Suprapubic skin (tissue), 4 donors: ENCODE results near the gene MIA2. TPM values are rescaled to one million over a fixed set of nuclear protein-coding genes. Genes with fewer than 3 reads are reported as not detected.
"Not testable (repeated sequence)": the region's sequence is repeated elsewhere in the genome, so short reads cannot be mapped to it uniquely, and the experiment has no call there.

Source experiments
- DNase-seq, 2 donors: peaks; one replicate each; pipeline ENCODE4 v3.0.0-alpha.2; 2019; ENCODE audit warnings: low spot score in 2 of 2
- H3K27ac ChIP-seq: fragments of 200-600 bp; sonication (generic); one replicate; pipeline ENCODE4 v1.5.1; 2019
- H3K27me3 ChIP-seq: fragments of 200-600 bp; sonication (generic); one replicate; pipeline ENCODE4 v1.5.1; 2019
- H3K36me3 ChIP-seq: fragments of 200-600 bp; sonication (generic); one replicate; pipeline ENCODE4 v1.5.1; 2019
- H3K4me1 ChIP-seq: fragments of 200-600 bp; sonication (generic); one replicate; pipeline ENCODE4 v1.5.1; 2019
- H3K4me3 ChIP-seq: fragments of 200-600 bp; sonication (generic); one replicate; pipeline ENCODE4 v1.5.1; 2019; ENCODE audit warnings: mild to moderate bottlenecking
- H3K9me3 ChIP-seq: fragments of 200-600 bp; sonication (generic); one replicate; pipeline ENCODE4 v1.5.1; 2019
- EP300 ChIP-seq: sonication (generic); formaldehyde crosslinking; IDR thresholded peaks from one replicate; pipeline ENCODE4 v1.6.1; 2017; ENCODE audit warnings: antibody characterized with exemption
- POLR2A ChIP-seq, 2 donors: fragments of 450-650 bp; IDR thresholded peaks; one replicate each; pipeline ENCODE4 v1.6.1; 2017; ENCODE audit warnings: antibody characterized with exemption in 2 of 2, mild to moderate bottlenecking in 2 of 2, moderate library complexity in 2 of 2
- POLR2AphosphoS5 ChIP-seq, 3 donors: sonication (generic); formaldehyde crosslinking; IDR thresholded peaks; one replicate each; pipeline ENCODE4 v1.6.1; 2017; ENCODE audit warnings: antibody characterized with exemption in 3 of 3
- WGBS: methylation state at CpG from one replicate; pipeline ENCODE4 v1.1.5; 2018; 5-methylcytosine and 5-hydroxymethylcytosine counted together
- total RNA-seq, 4 donors: library from RNA; depleted of rRNA; stranded (reverse); fragments of >200 nt; gene quantifications; one replicate each; pipeline ENCODE4 v1.1.0, GENCODE V29; 2016
- TF ChIP-seq, protein P1 (sequence below), 2 donors: fragments of 200-600 bp in 1 of 2; fragments of 450-650 bp in 1 of 2; sonication (generic) in 1 of 2; IDR thresholded peaks; one replicate each; pipeline ENCODE4 v1.5.1; 2016 to 2019; ENCODE audit warnings: antibody characterized with exemption in 2 of 2, mild to moderate bottlenecking in 1 of 2, moderate library complexity in 1 of 2

Gene MIA2
- total RNA-seq, 4 donors from 2014 or later: 15.3 to 19.4 (median 18.0) TPM

DNA sequence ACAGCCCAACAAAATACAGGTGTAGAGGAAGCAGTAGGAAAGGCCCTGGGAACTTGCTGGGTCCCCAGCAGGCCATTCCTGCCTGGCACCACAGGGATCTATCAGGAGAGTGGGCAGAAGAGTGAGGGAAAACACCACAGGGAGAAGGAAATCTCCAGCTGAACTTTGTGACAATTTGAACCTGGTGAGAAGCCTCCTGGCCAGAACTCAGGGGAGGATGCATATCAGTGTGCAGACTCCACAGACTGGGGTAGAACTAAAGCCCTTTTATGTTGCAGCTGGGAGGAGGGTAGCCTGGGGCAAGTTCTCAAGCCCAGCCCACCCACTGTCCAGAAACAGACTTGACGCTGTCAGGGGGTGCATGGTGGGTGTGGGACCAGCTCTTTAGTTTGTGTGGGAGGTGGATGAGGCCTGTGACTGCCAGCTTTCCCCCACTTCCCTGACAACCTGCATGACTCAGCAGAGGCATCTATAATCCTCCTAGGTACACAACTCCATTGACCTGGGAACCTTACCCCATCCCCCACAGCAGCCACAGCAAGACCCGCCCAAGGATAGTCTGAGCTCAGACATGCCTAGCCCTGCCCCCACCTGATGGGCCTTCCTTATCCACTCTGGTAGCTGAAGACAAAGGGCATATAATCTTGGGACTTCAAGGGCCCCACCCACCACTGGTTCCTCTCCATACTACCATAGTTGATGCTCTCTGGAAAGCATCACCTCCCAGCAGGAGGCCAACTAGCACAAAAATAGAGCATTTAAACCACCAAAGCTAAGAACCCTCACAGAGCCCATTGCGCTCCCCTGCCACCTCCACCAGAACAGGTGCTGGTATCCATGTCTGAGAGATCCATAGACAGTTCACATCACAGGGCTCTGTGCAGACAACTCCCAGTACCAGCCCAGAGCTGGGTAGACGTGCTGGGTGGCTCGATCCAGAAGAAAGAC, 29.8 kb upstream of the MIA2 start:
- H3K4me1 ChIP-seq: no peaks in the 10 kb centered on the region
- WGBS: 80% methylated on average over 5 of the region's 5 CpGs
- H3K9me3 ChIP-seq: no peaks in the 10 kb centered on the region
- TF ChIP-seq EP300: no peak
- no peak for TF ChIP-seq POLR2AphosphoS5 (IDR thresholded peaks at IDR 0.05)
- TF ChIP-seq, protein P1, sequence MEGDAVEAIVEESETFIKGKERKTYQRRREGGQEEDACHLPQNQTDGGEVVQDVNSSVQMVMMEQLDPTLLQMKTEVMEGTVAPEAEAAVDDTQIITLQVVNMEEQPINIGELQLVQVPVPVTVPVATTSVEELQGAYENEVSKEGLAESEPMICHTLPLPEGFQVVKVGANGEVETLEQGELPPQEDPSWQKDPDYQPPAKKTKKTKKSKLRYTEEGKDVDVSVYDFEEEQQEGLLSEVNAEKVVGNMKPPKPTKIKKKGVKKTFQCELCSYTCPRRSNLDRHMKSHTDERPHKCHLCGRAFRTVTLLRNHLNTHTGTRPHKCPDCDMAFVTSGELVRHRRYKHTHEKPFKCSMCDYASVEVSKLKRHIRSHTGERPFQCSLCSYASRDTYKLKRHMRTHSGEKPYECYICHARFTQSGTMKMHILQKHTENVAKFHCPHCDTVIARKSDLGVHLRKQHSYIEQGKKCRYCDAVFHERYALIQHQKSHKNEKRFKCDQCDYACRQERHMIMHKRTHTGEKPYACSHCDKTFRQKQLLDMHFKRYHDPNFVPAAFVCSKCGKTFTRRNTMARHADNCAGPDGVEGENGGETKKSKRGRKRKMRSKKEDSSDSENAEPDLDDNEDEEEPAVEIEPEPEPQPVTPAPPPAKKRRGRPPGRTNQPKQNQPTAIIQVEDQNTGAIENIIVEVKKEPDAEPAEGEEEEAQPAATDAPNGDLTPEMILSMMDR (IDR thresholded peaks at IDR 0.05): no peak
- no peak for TF ChIP-seq POLR2A (IDR thresholded peaks at IDR 0.05)
- no peaks in the 10 kb centered on the region for H3K27me3 ChIP-seq
- H3K27ac ChIP-seq: no peak overlapping the region
- no peaks in the 10 kb centered on the region for H3K36me3 ChIP-seq
- H3K4me3 ChIP-seq: no peak overlapping the region
- DNase-seq: no peak

DNA sequence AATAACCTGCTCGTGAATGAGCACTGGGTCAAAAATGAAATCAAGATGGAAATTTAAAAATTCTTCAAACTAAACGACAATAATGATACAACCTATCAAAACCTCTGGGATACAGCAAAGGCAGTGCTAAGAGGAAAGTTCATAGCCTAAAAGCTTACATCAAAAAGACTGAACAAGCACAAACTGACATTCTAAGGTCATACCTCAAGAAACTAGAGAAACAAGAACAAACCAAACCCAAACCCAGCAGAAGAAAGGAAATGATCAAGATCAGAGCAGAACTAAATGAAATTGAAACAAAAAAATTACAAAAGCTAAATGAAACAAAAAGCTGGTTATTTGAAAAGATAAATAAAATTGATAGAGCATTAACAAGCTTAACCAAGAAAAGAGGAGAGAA, 26.3 kb upstream of the MIA2 start:
- H3K4me1 ChIP-seq, H3K36me3 ChIP-seq, H3K27ac ChIP-seq, H3K4me3 ChIP-seq, DNase-seq, H3K9me3 ChIP-seq, H3K27me3 ChIP-seq: not testable (repeated sequence)
- 83% methylated on average over 2 of the region's 2 CpGs for WGBS

DNA sequence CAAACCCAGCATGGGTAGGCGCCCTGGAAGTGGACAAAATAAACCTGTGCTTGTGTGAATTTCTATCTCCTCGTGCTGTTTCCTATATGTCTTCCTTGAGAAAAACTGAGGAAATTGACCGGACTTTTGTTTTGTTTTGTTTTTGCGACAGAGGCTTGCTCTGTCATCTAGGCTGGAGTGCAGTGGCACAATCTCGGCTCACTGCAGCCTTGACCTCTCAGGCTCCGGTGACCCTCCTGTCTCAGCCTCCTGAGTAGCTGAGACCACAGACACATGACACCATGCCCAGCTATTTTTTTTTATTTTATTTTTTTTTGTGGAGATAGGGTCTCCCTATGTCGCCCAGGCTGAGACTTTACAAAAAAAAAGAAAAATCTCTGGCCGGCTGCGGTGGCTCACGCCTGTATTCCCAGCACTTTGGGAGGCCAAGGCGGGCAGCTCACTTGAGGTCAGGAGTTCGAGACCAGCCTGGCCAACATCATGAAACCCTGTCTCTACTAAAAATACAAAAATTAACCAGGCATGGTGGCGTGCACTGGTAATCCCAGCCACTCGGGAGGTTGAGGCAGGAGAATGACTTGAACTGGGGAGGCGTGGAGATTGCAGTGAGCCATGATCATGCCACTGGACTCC, 22.5 kb upstream of the MIA2 start:
- H3K27ac ChIP-seq: no peak overlapping the region
- no peak overlapping the region for H3K4me3 ChIP-seq
- WGBS: 92% methylated on average over 15 of the region's 15 CpGs
- TF ChIP-seq EP300: no peak
- TF ChIP-seq POLR2AphosphoS5 (IDR thresholded peaks at IDR 0.05): no peak
- TF ChIP-seq POLR2A (IDR thresholded peaks at IDR 0.05): no peak
- TF ChIP-seq, protein P1 (IDR thresholded peaks at IDR 0.05): no peak
- no peaks in the 10 kb centered on the region for H3K9me3 ChIP-seq
- no peaks in the 10 kb centered on the region for H3K36me3 ChIP-seq
- H3K4me1 ChIP-seq: no peaks in the 10 kb centered on the region
- H3K27me3 ChIP-seq: no peaks in the 10 kb centered on the region
- DNase-seq: no peak

DNA sequence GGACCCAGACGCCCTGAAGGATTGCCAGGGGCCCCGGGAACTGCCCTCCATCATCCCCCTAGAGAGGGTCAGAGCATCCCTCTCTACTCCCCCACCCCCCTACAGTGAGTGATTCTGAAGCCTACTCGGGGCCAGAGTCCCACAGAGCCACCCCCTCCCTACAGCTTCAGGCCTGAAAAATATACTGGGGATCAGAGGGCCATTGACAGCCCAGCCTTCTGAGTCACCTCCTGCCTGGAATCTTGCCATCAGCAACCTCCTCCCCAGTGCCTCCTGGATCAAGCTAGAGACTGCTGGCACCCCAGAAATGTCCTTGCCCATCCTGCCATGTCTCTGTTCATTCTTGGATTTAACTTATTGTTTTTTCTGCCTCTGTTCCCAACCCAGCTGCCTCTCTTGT, 21.7 kb upstream of the MIA2 start:
- H3K27ac ChIP-seq: no peak overlapping the region
- H3K27me3 ChIP-seq: no peaks in the 10 kb centered on the region
- WGBS: 79% methylated on average over 2 of the region's 3 CpGs
- no peaks in the 10 kb centered on the region for H3K9me3 ChIP-seq
- no peaks in the 10 kb centered on the region for H3K4me1 ChIP-seq
- no peak overlapping the region for H3K4me3 ChIP-seq
- TF ChIP-seq POLR2A (IDR thresholded peaks at IDR 0.05) (no peak), POLR2AphosphoS5 (IDR thresholded peaks at IDR 0.05) (no peak), EP300 (no peak)
- TF ChIP-seq, protein P1 (IDR thresholded peaks at IDR 0.05): no peak
- DNase-seq: no peak
- no peaks in the 10 kb centered on the region for H3K36me3 ChIP-seq

DNA sequence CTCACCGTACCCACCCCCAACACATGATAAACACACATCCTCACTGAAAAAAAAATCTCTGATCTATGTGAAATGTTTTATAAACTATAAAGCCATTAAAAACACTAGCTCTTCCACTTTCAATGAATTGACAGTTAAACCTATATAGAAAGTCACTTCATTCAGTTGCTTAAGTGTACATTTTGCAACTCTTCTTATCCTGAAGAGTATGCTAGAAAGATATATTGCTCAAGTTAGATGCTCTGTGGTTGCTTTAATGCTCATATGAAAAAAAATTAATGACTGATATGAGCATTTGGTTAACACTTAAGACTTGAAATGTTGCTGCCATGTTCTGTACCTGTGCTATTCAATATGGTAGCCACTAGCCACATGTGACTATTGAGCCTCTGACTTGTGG, 21.0 kb upstream of the MIA2 start:
- no peak overlapping the region for H3K27ac ChIP-seq
- H3K9me3 ChIP-seq: no peaks in the 10 kb centered on the region
- WGBS: 50% methylated on average over 1 of the region's 1 CpG
- no peaks in the 10 kb centered on the region for H3K36me3 ChIP-seq
- no peaks in the 10 kb centered on the region for H3K27me3 ChIP-seq
- no peaks in the 10 kb centered on the region for H3K4me1 ChIP-seq
- no peak for DNase-seq
- H3K4me3 ChIP-seq: no peak overlapping the region
- no peak for TF ChIP-seq POLR2AphosphoS5 (IDR thresholded peaks at IDR 0.05)

DNA sequence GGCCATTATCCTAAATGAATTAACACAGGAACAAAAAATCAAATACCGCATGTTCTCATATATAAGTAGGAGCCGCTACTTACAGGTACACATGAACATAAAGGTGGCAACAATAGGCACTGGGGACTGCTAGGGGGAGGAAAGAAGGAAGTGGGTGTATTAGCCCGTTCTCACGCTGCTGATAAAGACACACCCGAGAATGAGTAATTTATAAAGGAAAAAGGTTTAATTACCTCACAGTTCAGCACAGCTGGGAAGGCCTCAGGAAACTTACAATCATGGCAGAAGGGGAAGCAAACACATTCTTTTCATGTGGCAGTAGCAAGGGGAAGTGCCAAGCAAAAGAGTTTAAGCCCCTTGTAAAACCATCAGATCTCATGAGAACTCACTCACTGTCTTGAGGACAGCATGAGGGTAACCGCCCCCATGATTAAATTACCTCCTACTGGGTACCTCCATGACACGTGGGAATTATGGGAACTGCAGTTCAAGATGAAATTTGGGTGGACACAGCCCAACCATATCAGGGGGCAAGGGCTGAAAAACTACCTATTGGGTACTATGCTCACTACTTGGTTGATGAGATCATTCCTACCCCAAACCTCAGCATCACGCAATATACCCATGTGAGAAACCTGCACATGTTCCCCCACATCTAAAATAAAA, 16.4 kb upstream of the MIA2 start:
- H3K4me1 ChIP-seq: peaks cover 3% of the 10 kb centered on the region
- no peak for TF ChIP-seq POLR2AphosphoS5 (IDR thresholded peaks at IDR 0.05)
- no peak for TF ChIP-seq EP300
- TF ChIP-seq, protein P1 (IDR thresholded peaks at IDR 0.05): no peak
- no peaks in the 10 kb centered on the region for H3K27me3 ChIP-seq
- no peak overlapping the region for H3K4me3 ChIP-seq
- DNase-seq: no peak
- no peaks in the 10 kb centered on the region for H3K36me3 ChIP-seq
- no peaks in the 10 kb centered on the region for H3K9me3 ChIP-seq
- H3K27ac ChIP-seq: no peak overlapping the region
- 66% methylated on average over 8 of the region's 8 CpGs for WGBS
